A673 (cell line): Measurements from ENCODE around the gene ADAMTS19.

Experiments used
- CTCF ChIP-seq: fragments of 300-800, 200-600 bp; sonication (generic); conservative IDR thresholded peaks from 2 replicates; pipeline ENCODE4 v1.5.1; 2017; ENCODE audit warnings: low read depth, mild to moderate bottlenecking, antibody characterized with exemption, low read length, moderate library complexity, mixed read lengths
- EZH2 ChIP-seq: fragments of 200-600 bp; sonication (generic); IDR thresholded peaks from 2 replicates; pipeline ENCODE4 v1.6.1; 2017; ENCODE audit warnings: borderline replicate concordance, low read depth, mild to moderate bottlenecking, mixed read lengths, antibody characterized with exemption, low read length; ENCODE audit not compliant: poor library complexity, severe bottlenecking

GRCh38 chr5:129745997-129746396 lies 285.9 kb downstream of the ADAMTS19 start:
- TF ChIP-seq EZH2: no peak
- no peak for TF ChIP-seq CTCF
